ENCODE results near the gene PACSIN1.

GRCh38 chr6:34534146-34534545 is 68.3 kb downstream of the PACSIN1 start:
- TF ChIP-seq POLR2AphosphoS5 (IDR thresholded peaks at IDR 0.05; ENCODE audit: borderline replicate concordance, low read depth, low read length), result no peak
- TF ChIP-seq EZH2 (IDR thresholded peaks at IDR 0.05), result no peak
- TF ChIP-seq FOXP2 (optimal IDR thresholded peaks at IDR 0.05; ENCODE audit: control extremely low read depth, extremely low read length, insufficient read depth), result no peak

Data from SK-N-MC (cell line).